DOHH2 (cell line): ENCODE results near the gene FAM20A.

ENCODE experiments used
- H3F3A ChIP-seq: fragments of 200-600 bp; sonication (generic), shearing (Covaris generic); 2 replicates; pipeline ENCODE4 v1.6.0; 2016; ENCODE audit warnings: antibody characterized with exemption, mild to moderate bottlenecking; ENCODE audit not compliant: control insufficient read depth, insufficient read depth
- H3K27ac ChIP-seq: fragments of 200-600 bp; sonication (generic); 2 replicates; pipeline ENCODE4 v1.5.1; 2014; ENCODE audit warnings: low read depth, mild to moderate bottlenecking, low read length, moderate library complexity
- H3K27me3 ChIP-seq: fragments of 200-600 bp; sonication (generic); 2 replicates; pipeline ENCODE4 v1.6.1; 2014; ENCODE audit warnings: mild to moderate bottlenecking, low read length, mixed read lengths; ENCODE audit not compliant: control insufficient read depth
- H3K36me3 ChIP-seq: fragments of 200-600 bp; sonication (generic); 2 replicates; pipeline ENCODE4 v1.6.1; 2014; ENCODE audit warnings: mild to moderate bottlenecking, low read length, moderate library complexity, mixed read lengths; ENCODE audit not compliant: control insufficient read depth
- H3K4me1 ChIP-seq: fragments of 200-600 bp; sonication (generic); 2 replicates; pipeline ENCODE4 v1.6.1; 2014; ENCODE audit warnings: mild to moderate bottlenecking, low read length, mixed read lengths; ENCODE audit not compliant: control insufficient read depth
- H3K4me2 ChIP-seq: fragments of 200-600 bp; sonication (generic); 2 replicates; pipeline ENCODE4 v1.6.0; 2014; ENCODE audit warnings: mild to moderate bottlenecking, low read length, moderate library complexity
- H3K4me3 ChIP-seq: fragments of 200-600 bp; sonication (generic); 2 replicates; pipeline ENCODE4 v1.5.1; 2014; ENCODE audit warnings: mild to moderate bottlenecking, low read length, mixed read lengths
- H3K79me2 ChIP-seq: fragments of 200-600 bp; sonication (generic); 2 replicates; pipeline ENCODE4 v1.6.1; 2014; ENCODE audit warnings: mild to moderate bottlenecking, low read length, mixed read lengths; ENCODE audit not compliant: control insufficient read depth
- H3K9me2 ChIP-seq: fragments of 200-600 bp; sonication (generic); replicated peaks from 2 replicates; pipeline ENCODE4 v1.6.1; 2014; ENCODE audit warnings: mild to moderate bottlenecking, low read length, mixed read lengths; ENCODE audit not compliant: control insufficient read depth
- H3K9me3 ChIP-seq: fragments of 200-600 bp; sonication (generic); 2 replicates; pipeline ENCODE4 v1.6.1; 2014; ENCODE audit warnings: antibody characterized with exemption, low read length, mixed read lengths; ENCODE audit not compliant: control insufficient read depth, insufficient read depth
- H4K20me1 ChIP-seq: fragments of 200-600 bp; sonication (generic); 2 replicates; pipeline ENCODE4 v1.6.0; 2014; ENCODE audit warnings: low read depth, mild to moderate bottlenecking, antibody characterized with exemption, low read length, moderate library complexity; ENCODE audit not compliant: control insufficient read depth, insufficient read depth
- EZH2phosphoT487 ChIP-seq: fragments of 200-600 bp; sonication (generic); IDR thresholded peaks from 2 replicates; pipeline ENCODE4 v1.6.1; 2017; ENCODE audit warnings: borderline replicate concordance, mild to moderate bottlenecking, antibody characterized with exemption, low read length, moderate library complexity, mixed read lengths
- TF ChIP-seq, protein P1 (sequence below): fragments of 200-600 bp; sonication (generic); IDR thresholded peaks from one replicate; pipeline ENCODE4 v1.5.1; 2014; ENCODE audit warnings: antibody characterized with exemption, mild to moderate bottlenecking, low read depth, low read length; ENCODE audit not compliant: poor library complexity, severe bottlenecking

The FAM20A gene

DNA sequence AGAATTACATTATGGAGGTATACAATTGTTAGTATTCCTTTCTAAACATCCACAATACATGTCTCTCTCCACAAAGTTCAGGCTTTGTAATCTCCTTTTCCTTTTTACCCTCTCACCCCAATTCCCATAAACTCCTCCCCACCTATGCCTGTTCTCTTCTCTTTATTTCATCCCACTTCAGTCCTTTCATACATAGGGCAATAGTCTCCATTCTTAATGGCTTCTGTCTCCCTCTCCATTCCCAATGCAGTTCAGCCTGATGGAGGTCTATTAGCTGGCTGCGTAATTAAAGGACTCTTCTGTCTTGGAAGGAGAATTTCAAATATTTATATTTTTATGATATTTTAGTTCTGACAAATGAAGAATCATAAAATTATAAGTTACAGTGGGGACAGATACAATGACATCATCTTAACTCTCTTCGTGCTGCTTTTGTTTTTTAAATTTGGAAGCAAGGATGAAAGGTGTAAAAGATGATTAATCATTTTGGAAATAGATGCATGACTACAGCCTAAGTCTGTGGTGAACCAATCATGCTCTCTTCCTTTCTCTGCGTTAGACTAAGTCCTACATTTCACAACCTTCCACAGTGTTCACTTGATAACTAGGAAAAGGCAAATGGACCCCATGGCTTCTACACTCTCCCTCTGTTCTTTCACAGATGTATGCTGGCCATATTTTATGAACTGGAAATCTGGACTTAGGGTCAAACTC, 11.2 kb upstream of the FAM20A start:
- no peaks in the 10 kb centered on the region for H3K4me1 ChIP-seq
- H3K4me3 ChIP-seq = no peak overlapping the region
- no peaks in the 10 kb centered on the region for H3K9me2 ChIP-seq
- H3K9me3 ChIP-seq = peaks cover 10% of the 10 kb centered on the region; the same call in 1 of the 2 replicates
- no peak overlapping the region for H3K4me2 ChIP-seq
- H3K27ac ChIP-seq = no peak overlapping the region
- H3K36me3 ChIP-seq = no peaks in the 10 kb centered on the region
- H4K20me1 ChIP-seq = no peaks in the 10 kb centered on the region
- peaks cover 5% of the 10 kb centered on the region; the same call in 1 of the 2 replicates for H3K27me3 ChIP-seq
- H3F3A ChIP-seq = no peaks in the 10 kb centered on the region
- no peaks in the 10 kb centered on the region for H3K79me2 ChIP-seq
- TF ChIP-seq EZH2phosphoT487 = no peak
- TF ChIP-seq, protein P1, sequence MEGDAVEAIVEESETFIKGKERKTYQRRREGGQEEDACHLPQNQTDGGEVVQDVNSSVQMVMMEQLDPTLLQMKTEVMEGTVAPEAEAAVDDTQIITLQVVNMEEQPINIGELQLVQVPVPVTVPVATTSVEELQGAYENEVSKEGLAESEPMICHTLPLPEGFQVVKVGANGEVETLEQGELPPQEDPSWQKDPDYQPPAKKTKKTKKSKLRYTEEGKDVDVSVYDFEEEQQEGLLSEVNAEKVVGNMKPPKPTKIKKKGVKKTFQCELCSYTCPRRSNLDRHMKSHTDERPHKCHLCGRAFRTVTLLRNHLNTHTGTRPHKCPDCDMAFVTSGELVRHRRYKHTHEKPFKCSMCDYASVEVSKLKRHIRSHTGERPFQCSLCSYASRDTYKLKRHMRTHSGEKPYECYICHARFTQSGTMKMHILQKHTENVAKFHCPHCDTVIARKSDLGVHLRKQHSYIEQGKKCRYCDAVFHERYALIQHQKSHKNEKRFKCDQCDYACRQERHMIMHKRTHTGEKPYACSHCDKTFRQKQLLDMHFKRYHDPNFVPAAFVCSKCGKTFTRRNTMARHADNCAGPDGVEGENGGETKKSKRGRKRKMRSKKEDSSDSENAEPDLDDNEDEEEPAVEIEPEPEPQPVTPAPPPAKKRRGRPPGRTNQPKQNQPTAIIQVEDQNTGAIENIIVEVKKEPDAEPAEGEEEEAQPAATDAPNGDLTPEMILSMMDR = no peak

DNA sequence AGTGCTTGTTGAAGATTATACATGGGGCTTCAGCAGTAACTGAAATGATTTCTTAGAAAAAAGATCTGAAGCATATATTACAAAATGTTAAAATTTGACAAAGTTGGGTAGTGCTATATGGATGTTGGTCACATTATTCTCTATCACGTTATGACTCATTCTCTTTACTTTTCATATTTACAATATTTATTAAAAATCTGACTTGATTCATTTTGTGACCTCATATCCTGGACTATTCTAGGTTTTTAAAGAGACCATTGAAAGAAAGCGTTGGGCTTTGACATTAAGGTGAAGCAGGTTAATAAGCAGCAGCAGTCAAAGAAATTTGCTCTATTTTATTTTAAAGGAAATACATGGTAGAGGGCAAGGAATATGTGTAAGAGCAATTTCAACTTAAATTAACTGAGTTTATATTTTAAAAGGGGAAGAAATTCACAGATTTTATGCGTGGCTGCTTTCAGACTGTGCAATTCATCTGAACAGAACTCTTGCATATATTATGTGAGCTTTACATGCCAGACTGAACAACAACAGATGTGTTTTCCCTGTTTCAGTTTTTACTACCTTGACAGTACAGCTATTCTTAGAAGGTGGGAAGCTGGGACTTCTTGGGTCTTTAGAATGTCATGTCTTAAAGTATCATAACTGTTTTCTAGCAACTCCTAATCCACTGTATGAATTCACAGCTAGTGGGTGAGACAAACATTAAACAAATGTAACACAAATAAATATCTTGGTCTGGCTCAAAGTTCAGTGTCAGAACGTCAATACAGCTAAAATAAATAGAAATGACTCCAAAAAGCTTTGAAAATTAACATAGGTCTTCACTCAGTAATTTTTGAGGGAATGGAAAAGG, 10.4 kb upstream of the FAM20A start:
- Histone ChIP-seq H3K4me1 (no peaks in the 10 kb centered on the region), H4K20me1 (no peaks in the 10 kb centered on the region), H3F3A (no peaks in the 10 kb centered on the region), H3K27ac (no peak overlapping the region), H3K9me3 (peaks cover 11% of the 10 kb centered on the region; the same call in 1 of the 2 replicates), H3K4me2 (no peak overlapping the region), H3K9me2 (no peaks in the 10 kb centered on the region), H3K79me2 (no peaks in the 10 kb centered on the region), H3K36me3 (no peaks in the 10 kb centered on the region), H3K4me3 (no peak overlapping the region), H3K27me3 (peaks cover 5% of the 10 kb centered on the region; the same call in 1 of the 2 replicates)
- TF ChIP-seq, protein P1 = no peak
- no peak for TF ChIP-seq EZH2phosphoT487

DNA sequence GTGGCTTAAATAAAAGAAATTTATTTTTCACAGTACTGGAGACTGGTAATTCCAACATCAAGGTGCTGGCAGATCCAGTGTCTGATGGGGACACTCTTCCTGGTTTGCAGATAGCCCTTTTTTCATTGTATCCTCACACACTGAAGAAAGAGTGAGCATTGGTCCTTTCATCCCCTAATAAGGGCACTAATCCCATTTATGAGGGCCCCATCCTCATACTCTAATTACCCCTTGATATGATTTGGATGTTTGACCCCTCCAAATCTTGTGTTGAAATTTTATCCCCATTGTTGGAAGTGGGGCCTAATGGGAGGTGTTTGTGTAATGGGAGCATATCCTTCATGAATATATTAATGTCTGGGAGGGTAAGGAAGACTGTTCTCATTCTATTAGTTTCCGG, 9.4 kb upstream of the FAM20A start:
- H3K27me3 ChIP-seq = peaks cover 5% of the 10 kb centered on the region; the same call in 1 of the 2 replicates
- H3K27ac ChIP-seq = no peak overlapping the region
- no peak overlapping the region for H3K4me2 ChIP-seq
- H4K20me1 ChIP-seq = no peaks in the 10 kb centered on the region
- H3K36me3 ChIP-seq = no peaks in the 10 kb centered on the region
- H3K4me1 ChIP-seq = no peaks in the 10 kb centered on the region
- peaks cover 11% of the 10 kb centered on the region; the same call in 1 of the 2 replicates for H3K9me3 ChIP-seq
- no peaks in the 10 kb centered on the region; the same call in 1 of the 2 replicates for H3K9me2 ChIP-seq
- no peak for TF ChIP-seq EZH2phosphoT487
- TF ChIP-seq, protein P1 = no peak
- H3K79me2 ChIP-seq = no peaks in the 10 kb centered on the region
- H3F3A ChIP-seq = no peaks in the 10 kb centered on the region
- no peak overlapping the region for H3K4me3 ChIP-seq
